Body of pancreas (tissue), 4 donors: ENCODE measurements around the gene ISOC2.

Source experiments
- CTCF ChIP-seq, 7 experiments: fragments of 450-650 bp in 4 of 7; fragments of 200-600 bp in 3 of 7; sonication (generic) in 3 of 7; IDR thresholded peaks; one replicate each; pipeline ENCODE4 v1.5.1; 2016 to 2019; ENCODE audit warnings: antibody characterized with exemption in 7 of 7
- POLR2A ChIP-seq, 3 donors: fragments of 450-650 bp; IDR thresholded peaks; one replicate each; pipeline ENCODE4 v1.6.1; 2016; ENCODE audit warnings: antibody characterized with exemption in 3 of 3, mild to moderate bottlenecking in 2 of 3

DNA sequence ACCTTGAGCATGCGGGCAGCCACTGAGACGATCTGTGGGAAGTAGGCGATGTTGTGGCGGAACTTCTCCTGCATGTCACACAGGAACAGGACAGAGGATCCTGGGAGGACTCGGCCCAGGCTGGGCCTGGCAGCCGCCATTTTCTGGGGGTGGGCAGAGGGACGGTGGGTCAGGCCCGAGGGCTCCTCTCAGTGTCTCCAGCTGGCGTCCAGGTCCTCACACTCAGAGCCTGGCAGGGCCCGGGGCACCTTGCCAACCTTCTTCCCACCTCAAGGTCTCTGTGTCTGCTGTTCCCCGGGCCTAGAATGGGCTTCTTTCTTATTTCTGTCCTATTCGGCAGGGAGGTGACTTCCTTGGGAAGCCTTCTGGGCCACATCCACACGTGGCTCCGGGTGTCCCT is 5.1 kb downstream of the ISOC2 start:
- TF ChIP-seq CTCF (IDR thresholded peaks at IDR 0.05) (no peak), POLR2A (IDR thresholded peaks at IDR 0.05) (no peak)
